Endodermal cell (in vitro differentiated cells): ENCODE measurements around the gene TTC7B. TPM values are rescaled to one million over a fixed set of nuclear protein-coding genes. Genes with fewer than 3 reads are reported as not detected.
A peak's percentile ranks its signal among the peaks of the same experiment; 100 is the strongest.

Experiments
- DNase-seq: peaks from one replicate; pipeline ENCODE4 v3.0.0-alpha.2; 2017
- H3K27ac ChIP-seq: 2 replicates; pipeline ENCODE4 v1.5.1; 2013; ENCODE audit warnings: mild to moderate bottlenecking, low read depth, low read length, moderate library complexity
- H3K27me3 ChIP-seq: 2 replicates; pipeline ENCODE4 v1.6.1; 2013; ENCODE audit warnings: mild to moderate bottlenecking, low read length, moderate library complexity; ENCODE audit not compliant: insufficient read depth, control insufficient read depth, poor library complexity, severe bottlenecking
- H3K36me3 ChIP-seq: 2 replicates; pipeline ENCODE4 v1.7.0; 2013; ENCODE audit warnings: mild to moderate bottlenecking, low read length, moderate library complexity; ENCODE audit not compliant: control insufficient read depth, insufficient read depth
- H3K4me1 ChIP-seq: one replicate; pipeline ENCODE4 v1.7.0; 2013; ENCODE audit warnings: low read length; ENCODE audit not compliant: control insufficient read depth, insufficient read depth
- H3K4me3 ChIP-seq: 2 replicates; pipeline ENCODE4 v1.5.1; 2013; ENCODE audit warnings: mild to moderate bottlenecking, low read length, moderate library complexity
- H3K9ac ChIP-seq: 2 replicates; pipeline ENCODE4 v1.6.1; 2013; ENCODE audit warnings: mild to moderate bottlenecking, low read length, moderate library complexity; ENCODE audit not compliant: poor library complexity, severe bottlenecking; ENCODE audit errors: extremely low read depth
- H3K9me3 ChIP-seq: 2 replicates; pipeline ENCODE4 v1.6.1; 2013; ENCODE audit warnings: mild to moderate bottlenecking, low read length, moderate library complexity; ENCODE audit not compliant: control insufficient read depth
- H3K27ac Mint-ChIP-seq: 2 replicates; pipeline ENCODE4 v1.8.0; 2020; ENCODE audit warnings: mixed read lengths
- H3K27me3 Mint-ChIP-seq: 2 replicates; pipeline ENCODE4 v1.8.0; 2021; ENCODE audit warnings: mild to moderate bottlenecking, mixed read lengths; ENCODE audit not compliant: insufficient read depth
- H3K36me3 Mint-ChIP-seq: 2 replicates; pipeline ENCODE4 v1.8.0; 2020; ENCODE audit warnings: low read depth, mixed read lengths
- H3K4me1 Mint-ChIP-seq: 2 replicates; pipeline ENCODE4 v1.8.0; 2020; ENCODE audit warnings: mixed read lengths
- H3K4me3 Mint-ChIP-seq: 2 replicates; pipeline ENCODE4 v1.8.0; 2020; ENCODE audit warnings: mild to moderate bottlenecking, moderate library complexity, mixed read lengths
- H3K9me3 Mint-ChIP-seq: 2 replicates; pipeline ENCODE4 v1.8.0; 2020; ENCODE audit warnings: mild to moderate bottlenecking, mixed read lengths
- WGBS, 2 experiments: methylation state at CpG; one replicate each; pipeline versions ENCODE4 v1.1.5 to v1.1.7; 2013; ENCODE audit warnings: missing lambda C conversion rate in 2 of 2, mixed read lengths in 1 of 2; ENCODE audit not compliant: insufficient coverage in 1 of 2, insufficient read length in 1 of 2; 5-methylcytosine and 5-hydroxymethylcytosine counted together
- total RNA-seq, 2 donors: library from RNA; stranded (reverse); fragmentation: NEBNext Ultra II Directional in 1 of 2; extraction: Animal tissue kit (Norgen Biotek cat#: 25700) in 1 of 2; gene quantifications; 2 replicates in 1 of 2; 3 replicates in 1 of 2; pipeline ENCODE4 v1.2.1, GENCODE V29; 2021
- TF ChIP-seq, protein P1 (sequence below): fragments of 200-600 bp; sonication (generic); conservative IDR thresholded peaks from 2 replicates; pipeline ENCODE4 v1.5.0; 2021; ENCODE audit warnings: antibody characterized with exemption, mild to moderate bottlenecking

The TTC7B gene
- total RNA-seq, 2 donors from 2014 or later = 51.3 to 62.6 TPM

GRCh38 chr14:90809530-90810312 is 6.5 kb downstream of the TTC7B start:
- TF ChIP-seq, protein P1, sequence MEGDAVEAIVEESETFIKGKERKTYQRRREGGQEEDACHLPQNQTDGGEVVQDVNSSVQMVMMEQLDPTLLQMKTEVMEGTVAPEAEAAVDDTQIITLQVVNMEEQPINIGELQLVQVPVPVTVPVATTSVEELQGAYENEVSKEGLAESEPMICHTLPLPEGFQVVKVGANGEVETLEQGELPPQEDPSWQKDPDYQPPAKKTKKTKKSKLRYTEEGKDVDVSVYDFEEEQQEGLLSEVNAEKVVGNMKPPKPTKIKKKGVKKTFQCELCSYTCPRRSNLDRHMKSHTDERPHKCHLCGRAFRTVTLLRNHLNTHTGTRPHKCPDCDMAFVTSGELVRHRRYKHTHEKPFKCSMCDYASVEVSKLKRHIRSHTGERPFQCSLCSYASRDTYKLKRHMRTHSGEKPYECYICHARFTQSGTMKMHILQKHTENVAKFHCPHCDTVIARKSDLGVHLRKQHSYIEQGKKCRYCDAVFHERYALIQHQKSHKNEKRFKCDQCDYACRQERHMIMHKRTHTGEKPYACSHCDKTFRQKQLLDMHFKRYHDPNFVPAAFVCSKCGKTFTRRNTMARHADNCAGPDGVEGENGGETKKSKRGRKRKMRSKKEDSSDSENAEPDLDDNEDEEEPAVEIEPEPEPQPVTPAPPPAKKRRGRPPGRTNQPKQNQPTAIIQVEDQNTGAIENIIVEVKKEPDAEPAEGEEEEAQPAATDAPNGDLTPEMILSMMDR = no peak
- DNase-seq = no peak
- H3K4me1 Mint-ChIP-seq = peaks cover 33% of the 10 kb centered on the region
- no peaks in the 10 kb centered on the region for H3K9me3 Mint-ChIP-seq
- H3K36me3 ChIP-seq = no peaks in the 10 kb centered on the region
- H3K4me3 Mint-ChIP-seq = no peak overlapping the region
- H3K27ac ChIP-seq = no peak overlapping the region
- H3K9ac ChIP-seq = no peak overlapping the region
- peaks cover 19% of the 10 kb centered on the region for H3K4me1 ChIP-seq
- WGBS, 2 experiments = 92 to 96% methylated on average over 6 to 7 of the region's 7 CpGs
- H3K27ac Mint-ChIP-seq = no peak overlapping the region
- H3K36me3 Mint-ChIP-seq = no peaks in the 10 kb centered on the region
- H3K9me3 ChIP-seq = no peaks in the 10 kb centered on the region
- no peaks in the 10 kb centered on the region for H3K27me3 ChIP-seq
- no peak overlapping the region for H3K4me3 ChIP-seq
- no peaks in the 10 kb centered on the region for H3K27me3 Mint-ChIP-seq

DNA sequence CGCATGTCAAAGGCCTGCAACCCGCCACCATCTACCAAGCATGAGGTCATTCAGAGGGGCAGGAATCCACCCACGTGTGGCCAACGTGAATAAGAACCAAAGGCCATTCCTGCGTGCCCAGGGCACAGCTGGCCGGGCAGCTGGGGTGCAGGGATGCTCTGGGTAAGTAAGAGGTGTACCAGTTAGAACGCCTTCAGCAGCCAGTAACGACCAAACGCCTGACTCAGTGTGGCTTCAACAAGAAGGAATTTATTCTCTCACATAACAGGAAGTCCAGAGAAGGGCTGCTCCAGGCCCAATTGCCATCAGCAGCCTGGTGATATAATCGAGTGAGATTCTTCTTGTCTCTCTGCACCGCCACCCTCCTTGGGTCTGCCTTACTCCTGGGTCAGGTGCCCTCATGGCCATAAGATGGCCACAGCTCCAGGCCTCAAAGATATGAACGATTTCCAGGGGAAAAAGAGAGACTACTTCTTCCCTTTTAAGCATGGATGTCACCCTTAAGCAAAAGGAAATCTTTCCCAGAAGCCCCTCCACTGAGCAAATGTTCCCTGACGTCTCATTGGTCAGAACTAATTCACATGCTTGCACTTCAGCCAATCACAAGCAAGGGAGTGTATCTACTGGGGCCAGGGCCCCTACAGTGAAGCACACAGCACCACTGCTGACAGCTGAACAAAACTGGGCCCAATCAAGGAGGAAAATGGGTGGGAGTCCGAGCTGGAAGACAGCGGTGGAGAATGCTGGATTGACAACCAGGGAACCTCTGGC is 7.3 kb downstream of the TTC7B start:
- no peak for DNase-seq
- Mint-ChIP-seq H3K9me3 (no peaks in the 10 kb centered on the region), H3K27ac (no peak overlapping the region), H3K36me3 (no peaks in the 10 kb centered on the region), H3K27me3 (no peaks in the 10 kb centered on the region), H3K4me3 (no peak overlapping the region), H3K4me1 (peaks cover 35% of the 10 kb centered on the region)
- H3K9ac ChIP-seq = no peak overlapping the region
- H3K4me1 ChIP-seq = peaks cover 19% of the 10 kb centered on the region
- TF ChIP-seq, protein P1 = no peak
- WGBS, 2 experiments = 90 to 93% methylated on average over 12 to 15 of the region's 15 CpGs
- no peaks in the 10 kb centered on the region for H3K27me3 ChIP-seq
- no peak overlapping the region for H3K4me3 ChIP-seq
- no peak overlapping the region for H3K27ac ChIP-seq
- H3K36me3 ChIP-seq = no peaks in the 10 kb centered on the region
- no peaks in the 10 kb centered on the region for H3K9me3 ChIP-seq

DNA sequence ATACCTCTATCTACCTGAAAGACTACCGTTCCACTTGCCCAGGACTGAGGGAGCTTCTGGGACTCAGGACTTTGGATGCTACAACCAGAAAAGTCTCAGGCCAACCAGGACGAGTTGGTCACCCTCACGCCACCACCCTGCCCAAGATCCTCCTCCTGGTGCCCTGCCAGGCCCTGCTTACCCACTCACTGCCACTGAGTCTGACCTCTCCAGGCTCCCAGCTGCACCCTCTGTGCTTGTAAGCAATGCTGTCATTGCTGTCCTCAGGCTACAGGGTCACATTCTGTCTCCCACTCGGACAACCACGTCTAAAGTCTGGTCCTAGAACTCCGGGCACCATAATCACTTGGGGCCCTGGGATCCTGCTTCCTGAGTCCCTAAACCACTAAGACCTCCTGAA is 9.2 kb downstream of the TTC7B start:
- WGBS, 2 experiments = 90 to 95% methylated on average over 4 to 6 of the region's 6 CpGs
- no peaks in the 10 kb centered on the region for H3K36me3 Mint-ChIP-seq
- Histone ChIP-seq H3K4me1 (peaks cover 15% of the 10 kb centered on the region), H3K36me3 (no peaks in the 10 kb centered on the region), H3K9me3 (no peaks in the 10 kb centered on the region), H3K27me3 (no peaks in the 10 kb centered on the region), H3K27ac (no peak overlapping the region), H3K9ac (no peak overlapping the region), H3K4me3 (no peak overlapping the region)
- DNase-seq = no peak
- no peaks in the 10 kb centered on the region for H3K9me3 Mint-ChIP-seq
- H3K4me3 Mint-ChIP-seq = no peak overlapping the region
- TF ChIP-seq, protein P1 = no peak
- H3K4me1 Mint-ChIP-seq = peaks cover 31% of the 10 kb centered on the region
- H3K27me3 Mint-ChIP-seq = no peaks in the 10 kb centered on the region
- H3K27ac Mint-ChIP-seq = peak overlapping the region; percentile 62
